ENCODE data around the gene SEMA6B.

The SEMA6B gene

DNA sequence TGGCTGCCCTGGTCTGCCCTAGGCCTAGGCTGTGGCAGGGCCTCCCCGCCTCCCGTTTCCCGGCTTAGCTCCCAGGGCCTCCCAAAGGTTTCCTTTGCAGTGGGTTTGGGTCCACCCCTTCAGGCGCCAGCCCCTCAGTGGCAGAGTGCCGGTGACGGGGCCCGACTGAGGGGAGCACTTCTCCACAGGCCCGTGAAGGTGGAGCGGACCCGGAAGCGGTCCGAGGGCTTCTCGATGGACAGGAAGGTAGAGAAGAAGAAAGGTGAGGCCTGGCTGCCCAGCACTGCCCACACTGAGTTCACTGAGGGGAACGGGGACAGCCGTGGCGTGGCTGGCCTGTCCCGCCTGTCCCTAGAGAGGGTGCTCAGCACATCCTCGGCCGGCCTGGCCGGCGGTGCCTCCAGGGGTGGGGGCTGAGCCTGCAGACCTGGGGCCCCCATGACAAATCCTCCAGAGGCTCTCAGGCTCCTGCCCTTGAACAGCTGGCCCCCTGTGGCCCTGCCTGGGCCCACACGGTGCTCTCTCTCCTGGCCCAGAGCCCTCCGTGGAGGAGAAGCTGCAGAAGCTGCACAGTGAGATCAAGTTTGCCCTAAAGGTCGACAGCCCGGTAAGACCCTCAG is 61.6 kb downstream of the SEMA6B start:
- H3K27ac ChIP-seq, result no peak overlapping the region
- TF ChIP-seq CTCF (conservative IDR thresholded peaks at IDR 0.05) (no peak), ZFX (IDR thresholded peaks at IDR 0.05) (no peak)

DNA sequence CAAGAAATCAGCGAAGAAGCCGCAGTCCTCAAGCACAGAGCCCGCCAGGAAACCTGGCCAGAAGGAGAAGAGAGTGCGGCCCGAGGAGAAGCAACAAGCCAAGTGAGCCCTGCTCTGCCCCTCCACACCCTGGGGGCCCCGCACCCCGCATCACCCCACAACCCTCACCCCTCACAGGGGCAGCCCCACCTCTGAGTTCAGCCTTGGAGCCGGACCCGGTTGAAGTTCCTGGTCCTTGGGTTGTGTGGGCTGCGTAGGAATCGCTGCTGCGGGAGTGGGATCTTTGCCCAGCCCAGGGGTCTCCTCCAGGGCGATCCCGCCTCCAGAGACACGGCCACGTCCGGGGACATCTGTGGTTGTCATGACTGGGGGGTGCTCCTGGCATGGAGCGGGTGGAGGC is 63.2 kb downstream of the SEMA6B start:
- no peak overlapping the region for H3K27ac ChIP-seq
- no peak for TF ChIP-seq CTCF (conservative IDR thresholded peaks at IDR 0.05)
- no peak for TF ChIP-seq ZFX (IDR thresholded peaks at IDR 0.05)

DNA sequence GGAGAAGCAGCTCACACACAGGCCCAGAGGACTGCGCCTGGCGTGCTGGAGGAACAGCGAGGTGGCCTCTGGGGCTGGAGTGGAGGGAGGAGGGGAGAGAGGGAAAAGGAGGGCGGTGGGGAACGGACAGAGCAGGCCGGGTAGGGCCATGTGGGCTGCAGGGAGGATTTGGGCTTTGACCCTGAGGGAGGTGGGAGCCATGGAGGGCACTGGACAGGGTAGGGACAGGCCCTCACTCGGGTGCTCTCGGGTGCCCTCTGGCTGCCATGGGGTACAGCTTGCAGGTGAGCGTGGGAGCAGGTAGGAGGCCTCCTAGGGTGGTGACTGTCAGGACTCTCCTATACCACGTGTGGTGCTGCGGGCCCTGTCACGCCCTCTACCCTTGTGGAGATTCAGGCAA is 64.0 kb downstream of the SEMA6B start:
- no peak for TF ChIP-seq CTCF (conservative IDR thresholded peaks at IDR 0.05)
- no peak for TF ChIP-seq ZFX (IDR thresholded peaks at IDR 0.05)
- H3K27ac ChIP-seq, result no peak overlapping the region

DNA sequence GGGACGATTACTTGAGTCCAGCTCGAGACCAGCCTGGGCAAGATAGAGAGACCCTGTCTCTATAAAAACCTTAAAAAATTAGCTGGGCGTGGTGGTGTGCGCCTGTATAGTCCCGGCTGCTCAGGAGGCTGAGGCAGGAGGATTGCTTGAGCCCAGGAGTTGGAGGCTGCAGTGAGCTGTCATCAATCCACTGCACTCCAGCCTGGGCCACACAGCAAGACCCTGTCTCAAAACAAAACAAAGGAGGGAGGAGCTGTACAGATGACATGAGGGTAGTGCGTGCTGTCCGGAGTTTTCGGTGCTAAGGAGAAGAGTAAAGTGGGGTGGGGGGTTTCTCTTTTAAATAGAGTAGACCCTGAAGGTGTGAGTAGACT is 64.8 kb downstream of the SEMA6B start:
- no peak overlapping the region for H3K27ac ChIP-seq
- TF ChIP-seq CTCF (conservative IDR thresholded peaks at IDR 0.05), result no peak
- TF ChIP-seq ZFX (IDR thresholded peaks at IDR 0.05), result no peak

GRCh38 chr19:4493929-4494690 is 65.4 kb downstream of the SEMA6B start:
- no peak for TF ChIP-seq ZFX (IDR thresholded peaks at IDR 0.05)
- TF ChIP-seq CTCF (conservative IDR thresholded peaks at IDR 0.05), result no peak
- H3K27ac ChIP-seq, result no peak overlapping the region

- no peak overlapping the region for H3K27ac ChIP-seq
- TF ChIP-seq CTCF (conservative IDR thresholded peaks at IDR 0.05) (no peak), ZFX (IDR thresholded peaks at IDR 0.05) (no peak)
Observed at GRCh38 chr19:4493104-4493928, 66.2 kb downstream of the SEMA6B start.
